Panc1 (cell line): ENCODE results near the gene DCHS2. TPM values are rescaled to one million over a fixed set of nuclear protein-coding genes. Genes with fewer than 3 reads are reported as not detected.

ENCODE experiments used
- ATAC-seq: fragments of 200-7000 bp; cut with Tn5 transposase; 2 replicates; pipeline ENCODE4 v1.9.1; 2020; ENCODE audit warnings: mild to moderate bottlenecking, moderate library complexity
- BruUV-seq: library from RNA; stranded (reverse); fragments of 400-500 nt; replicated peaks from 2 replicates; lab custom pipeline; 2021; lab: Mats Ljungman, UMichigan
- CTCF ChIA-PET: fragments of 300-600 bp; sonication (Branson Sonifier 250); formaldehyde crosslinking; loops from one replicate; lab custom pipeline; 2022; ENCODE audit warnings: antibody characterized with exemption; lab: Charles Lee
- POLR2A ChIA-PET: fragments of 300-600 bp; sonication (Branson Sonifier 250); formaldehyde crosslinking; loops from one replicate; lab custom pipeline; 2022; ENCODE audit warnings: antibody characterized with exemption; lab: Charles Lee
- DNase-seq: peaks from one replicate; pipeline ENCODE4 v3.0.0-alpha.2; 2010; ENCODE audit warnings: low read depth, low spot score
- H3K27ac ChIP-seq: 2 replicates; pipeline ENCODE4 v1.5.1; 2011; ENCODE audit warnings: mild to moderate bottlenecking, low read length, inconsistent platforms
- H3K27me3 ChIP-seq: fragments of 200-500 bp; sonication (Bioruptor generic); 2 replicates; pipeline ENCODE4 v1.6.0; 2014; ENCODE audit warnings: low read length, inconsistent platforms; ENCODE audit not compliant: control insufficient read depth, insufficient read depth
- H3K36me3 ChIP-seq: fragments of 200-500 bp; sonication (Bioruptor generic); 2 replicates; pipeline ENCODE4 v1.5.1; 2014; ENCODE audit warnings: inconsistent platforms, mild to moderate bottlenecking, low read length, moderate library complexity; ENCODE audit not compliant: control insufficient read depth, insufficient read depth
- H3K4me1 ChIP-seq: 2 replicates; pipeline ENCODE4 v1.5.1; 2011; ENCODE audit warnings: inconsistent platforms, mild to moderate bottlenecking, low read length, moderate library complexity; ENCODE audit not compliant: control insufficient read depth, insufficient read depth
- H3K4me3 ChIP-seq, 2 experiments: 2 replicates each; pipeline ENCODE4 v1.5.1; 2011 to 2012; ENCODE audit warnings: low read depth in 2 of 2, low read length in 2 of 2, mild to moderate bottlenecking in 2 of 2, inconsistent platforms in 1 of 2, moderate library complexity in 1 of 2
- H3K9me3 ChIP-seq: fragments of 200-500 bp; sonication (Bioruptor generic); 2 replicates; pipeline ENCODE4 v1.5.1; 2014; ENCODE audit warnings: low read depth, mild to moderate bottlenecking, inconsistent platforms, low read length, moderate library complexity; ENCODE audit not compliant: control insufficient read depth, insufficient read depth
- CTCF ChIP-seq: fragments of 450-650 bp; IDR thresholded peaks from 2 replicates; pipeline ENCODE4 v1.5.1; 2017; ENCODE audit warnings: mild to moderate bottlenecking
- POLR2AphosphoS5 ChIP-seq: IDR thresholded peaks from 2 replicates; pipeline ENCODE4 v1.6.1; 2012; ENCODE audit warnings: mild to moderate bottlenecking, low read depth, low read length, moderate library complexity
- REST ChIP-seq, 2 experiments: IDR thresholded peaks; 2 replicates each; pipeline ENCODE4 v1.6.1; 2011 to 2012; ENCODE audit warnings: low read depth in 2 of 2, control low read depth in 1 of 2, low read length in 1 of 2, mild to moderate bottlenecking in 1 of 2, moderate library complexity in 1 of 2; ENCODE audit not compliant: insufficient read depth in 1 of 2
- SIN3A ChIP-seq: IDR thresholded peaks from 2 replicates; pipeline ENCODE4 v1.6.1; 2012; ENCODE audit warnings: low read depth, mild to moderate bottlenecking, low read length, moderate library complexity, borderline replicate concordance; ENCODE audit not compliant: insufficient read depth
- TCF7L2 ChIP-seq: IDR thresholded peaks from 2 replicates; pipeline ENCODE4 v1.6.1; 2011; ENCODE audit warnings: mild to moderate bottlenecking, low read depth, low read length, inconsistent platforms
- in situ Hi-C: cut with HindIII; loops from 2 replicates; pipeline ENCODE4 v1.10.0; 2016; ENCODE audit warnings: low sequenced_read_pairs, low pct_unique_long_range_greater_than_20kb
- intact Hi-C: fragments of 100-400 bp; cut with micrococcal nuclease; formaldehyde crosslinking; loops from one replicate; pipeline ENCODE4 v1.10.0; 2022; ENCODE audit not compliant: unreplicated experiment
- total RNA-seq: library from RNA; stranded (reverse); gene quantifications from one replicate; pipeline ENCODE4 v1.2.1, GENCODE V29; 2021; ENCODE audit not compliant: unreplicated experiment

Gene DCHS2
- total RNA-seq, 1 experiment from 2014 or later = not detected

- TF ChIP-seq TCF7L2 = no peak
- Histone ChIP-seq H3K36me3 (no peaks in the 10 kb centered on the region), H3K9me3 (no peaks in the 10 kb centered on the region), H3K4me1 (no peaks in the 10 kb centered on the region), H3K27ac (no peak overlapping the region), H3K27me3 (no peaks in the 10 kb centered on the region), H3K4me3 (no peak overlapping the region)
- in situ Hi-C loops = no loop called here
- BruUV-seq = no TSS peak
- ATAC-seq (no peak), DNase-seq (no peak)
- POLR2A ChIA-PET = no interaction called here
- CTCF ChIA-PET = no interaction called here
- intact Hi-C loops = no loop called here
These were observed 283.2 kb downstream of the DCHS2 start for GRCh38 chr4:154208424-154208823.

GRCh38 chr4:154205471-154205870, 286.1 kb downstream of the DCHS2 start:
- Histone ChIP-seq H3K9me3 (no peaks in the 10 kb centered on the region), H3K4me3 (no peak overlapping the region), H3K27me3 (no peaks in the 10 kb centered on the region), H3K36me3 (no peaks in the 10 kb centered on the region), H3K27ac (no peak overlapping the region), H3K4me1 (no peaks in the 10 kb centered on the region)
- no TSS peak for BruUV-seq
- ChIA-PET POLR2A (no interaction called here), CTCF (no interaction called here)
- no peak for DNase-seq
- intact Hi-C loops = no loop called here
- no peak for ATAC-seq
- TF ChIP-seq POLR2AphosphoS5 = no peak
- TF ChIP-seq TCF7L2 = no peak
- no peak for TF ChIP-seq SIN3A
- no peak for TF ChIP-seq REST (IDR thresholded peaks at IDR 0.05; ENCODE audit: insufficient read depth in 1 of 2, low read depth in 2 of 2, low read length in 1 of 2)
- TF ChIP-seq CTCF = no peak
- in situ Hi-C loops = no loop called here

- ATAC-seq (no peak), DNase-seq (no peak)
- intact Hi-C loops (no loop called here), in situ Hi-C loops (no loop called here)
- no TSS peak for BruUV-seq
- Histone ChIP-seq H3K27me3 (no peaks in the 10 kb centered on the region), H3K36me3 (no peaks in the 10 kb centered on the region), H3K4me1 (no peaks in the 10 kb centered on the region), H3K27ac (no peak overlapping the region), H3K9me3 (no peaks in the 10 kb centered on the region), H3K4me3 (no peak overlapping the region)
- no peak for TF ChIP-seq REST (IDR thresholded peaks at IDR 0.05; ENCODE audit: insufficient read depth in 1 of 2, low read depth in 2 of 2, low read length in 1 of 2)
- no peak for TF ChIP-seq POLR2AphosphoS5
- TF ChIP-seq TCF7L2 = no peak
- no peak for TF ChIP-seq SIN3A
- no peak for TF ChIP-seq CTCF
- CTCF ChIA-PET = no interaction called here
- POLR2A ChIA-PET = no interaction called here
These were observed 296.9 kb downstream of the DCHS2 start for GRCh38 chr4:154194649-154195048.
